GM18861 (cell line): ENCODE measurements around the gene ANO7.
"Not testable (repeated sequence)": the region's sequence is repeated elsewhere in the genome, so short reads cannot be mapped to it uniquely, and the experiment has no call there.

Source experiments
- ATAC-seq: cut with Tn5 transposase; IDR thresholded peaks from one replicate; pipeline ENCODE4 v1.9.1; 2021; ENCODE audit not compliant: unreplicated experiment

Gene ANO7

GRCh38 chr2:241189093-241189855, 797 bp downstream of the ANO7 start:
- ATAC-seq = no peak

GRCh38 chr2:241189856-241190201, 1.4 kb downstream of the ANO7 start:
- ATAC-seq = no peak

GRCh38 chr2:241190291-241190981, 2.0 kb downstream of the ANO7 start:
- ATAC-seq = no peak

GRCh38 chr2:241191081-241191480, 2.6 kb downstream of the ANO7 start:
- ATAC-seq = no peak

- ATAC-seq = no peak
Observed at GRCh38 chr2:241193271-241193670, 4.8 kb downstream of the ANO7 start.

- no peak for ATAC-seq
Observed at GRCh38 chr2:241194811-241195210, 6.3 kb downstream of the ANO7 start.

- no peak for ATAC-seq
Observed at GRCh38 chr2:241195506-241196130, 7.1 kb downstream of the ANO7 start.

GRCh38 chr2:241197246-241197645, 8.8 kb downstream of the ANO7 start:
- not testable (repeated sequence) for ATAC-seq

- no peak for ATAC-seq
Observed at GRCh38 chr2:241197947-241198346, 9.5 kb downstream of the ANO7 start.

- ATAC-seq = no peak
Observed at GRCh38 chr2:241198381-241199279, 10.2 kb downstream of the ANO7 start.

- no peak for ATAC-seq
Observed at GRCh38 chr2:241199286-241199685, 10.8 kb downstream of the ANO7 start.

- no peak for ATAC-seq
Observed at GRCh38 chr2:241199897-241200821, 11.7 kb downstream of the ANO7 start.

- no peak for ATAC-seq
Observed at GRCh38 chr2:241200822-241201395, 12.4 kb downstream of the ANO7 start.

GRCh38 chr2:241201445-241202267, 13.2 kb downstream of the ANO7 start:
- ATAC-seq = no peak

- no peak for ATAC-seq
Observed at GRCh38 chr2:241202268-241202585, 13.8 kb downstream of the ANO7 start.

- no peak for ATAC-seq
Observed at GRCh38 chr2:241202681-241203080, 14.2 kb downstream of the ANO7 start.

- ATAC-seq = no peak
Observed at GRCh38 chr2:241203218-241204009, 14.9 kb downstream of the ANO7 start.

- ATAC-seq = no peak
Observed at GRCh38 chr2:241204010-241204384, 15.5 kb downstream of the ANO7 start.
